CD4-positive, alpha-beta T cell (primary cell): Measurements from ENCODE around the gene SH3D19. TPM values are rescaled to one million over a fixed set of nuclear protein-coding genes. Genes with fewer than 3 reads are reported as not detected.
"Not testable (repeated sequence)": the region's sequence is repeated elsewhere in the genome, so short reads cannot be mapped to it uniquely, and the experiment has no call there.

Experiments used
- ATAC-seq: fragments of 200-7000 bp; cut with Tn5 transposase; one replicate; pipeline ENCODE4 v1.10.0; 2022; ENCODE audit warnings: mild to moderate bottlenecking; ENCODE audit not compliant: poor library complexity
- CTCF ChIA-PET: fragments of 350-600 bp; sonication (Branson Sonifier 250); formaldehyde crosslinking; loops from one replicate; lab custom pipeline; 2021; ENCODE audit warnings: antibody characterized with exemption, inconsistent platforms; lab: Charles Lee
- POLR2A ChIA-PET: fragments of 350-600 bp; sonication (Branson Sonifier 250); formaldehyde crosslinking; loops from one replicate; lab custom pipeline; 2021; ENCODE audit warnings: antibody characterized with exemption, inconsistent platforms; lab: Charles Lee
- DNase-seq, 14 experiments: peaks; one replicate each; pipeline ENCODE4 v3.0.0-alpha.2; 2013 to 2020; ENCODE audit warnings: mixed read lengths in 2 of 14
- H3K27ac ChIP-seq, 2 donors: one replicate each; pipeline versions ENCODE4 v1.5.1 to v1.7.0; 2013; ENCODE audit warnings: low read length in 2 of 2, low read depth in 1 of 2, mild to moderate bottlenecking in 1 of 2
- H3K27me3 ChIP-seq, 2 experiments: 1 replicate in 1 of 2; 2 replicates in 1 of 2; pipeline versions ENCODE4 v1.6.1 to v1.7.0; 2013; ENCODE audit warnings: low read length in 2 of 2, control low read depth in 1 of 2, mild to moderate bottlenecking in 1 of 2, moderate library complexity in 1 of 2; ENCODE audit not compliant: insufficient read depth in 2 of 2, control insufficient read depth in 1 of 2
- H3K36me3 ChIP-seq: one replicate; pipeline ENCODE4 v1.6.1; 2013; ENCODE audit warnings: low read length, control low read depth; ENCODE audit not compliant: insufficient read depth
- H3K4me1 ChIP-seq: one replicate; pipeline ENCODE4 v1.6.1; 2013; ENCODE audit warnings: low read length, control low read depth; ENCODE audit not compliant: insufficient read depth
- H3K4me3 ChIP-seq: one replicate; pipeline ENCODE4 v1.5.1; 2013; ENCODE audit warnings: mild to moderate bottlenecking, low read length, moderate library complexity
- H3K9me3 ChIP-seq, 2 experiments: 1 replicate in 1 of 2; 2 replicates in 1 of 2; pipeline versions ENCODE4 v1.6.1 to v1.7.0; 2013; ENCODE audit warnings: low read length in 2 of 2, mild to moderate bottlenecking in 2 of 2, control low read depth in 1 of 2, moderate library complexity in 1 of 2; ENCODE audit not compliant: control insufficient read depth in 1 of 2, insufficient read depth in 1 of 2
- H3K27ac Mint-ChIP-seq: one replicate; pipeline ENCODE4 v1.8.0; 2020; ENCODE audit warnings: mixed read lengths
- H3K27me3 Mint-ChIP-seq: one replicate; pipeline ENCODE4 v1.8.0; 2021; ENCODE audit warnings: mixed read lengths
- H3K36me3 Mint-ChIP-seq: one replicate; pipeline ENCODE4 v1.8.0; 2021; ENCODE audit warnings: low read depth, mixed read lengths
- H3K4me1 Mint-ChIP-seq: one replicate; pipeline ENCODE4 v1.8.0; 2021; ENCODE audit warnings: low read depth, mixed read lengths
- H3K4me3 Mint-ChIP-seq: one replicate; pipeline ENCODE4 v1.8.0; 2020; ENCODE audit warnings: mild to moderate bottlenecking, mixed read lengths
- H3K9me3 Mint-ChIP-seq: one replicate; pipeline ENCODE4 v1.8.0; 2020; ENCODE audit warnings: mixed read lengths
- intact Hi-C, 2 experiments: fragments of 100-400 bp; cut with DNase I in 1 of 2; cut with micrococcal nuclease in 1 of 2; formaldehyde crosslinking; loops; one replicate each; pipeline versions ENCODE4 v1.15.1 to v1.9.0; 2023 to 2025; cut with DNase I, micrococcal nuclease
- total RNA-seq, 174 experiments: library from RNA in 2 of 174; stranded (reverse) in 2 of 174; gene quantifications; one replicate each; pipeline ENCODE4 v1.2.3 and lab custom pipeline; 2021 to 2026
- TF ChIP-seq, protein P1 (sequence below): fragments of 200-600 bp; IDR thresholded peaks from one replicate; pipeline ENCODE4 v1.8.0; 2022; ENCODE audit warnings: antibody characterized with exemption, mild to moderate bottlenecking

Gene SH3D19
- total RNA-seq, 2 experiments from 2014 or later = 0.27 TPM; not detected in 1

DNA sequence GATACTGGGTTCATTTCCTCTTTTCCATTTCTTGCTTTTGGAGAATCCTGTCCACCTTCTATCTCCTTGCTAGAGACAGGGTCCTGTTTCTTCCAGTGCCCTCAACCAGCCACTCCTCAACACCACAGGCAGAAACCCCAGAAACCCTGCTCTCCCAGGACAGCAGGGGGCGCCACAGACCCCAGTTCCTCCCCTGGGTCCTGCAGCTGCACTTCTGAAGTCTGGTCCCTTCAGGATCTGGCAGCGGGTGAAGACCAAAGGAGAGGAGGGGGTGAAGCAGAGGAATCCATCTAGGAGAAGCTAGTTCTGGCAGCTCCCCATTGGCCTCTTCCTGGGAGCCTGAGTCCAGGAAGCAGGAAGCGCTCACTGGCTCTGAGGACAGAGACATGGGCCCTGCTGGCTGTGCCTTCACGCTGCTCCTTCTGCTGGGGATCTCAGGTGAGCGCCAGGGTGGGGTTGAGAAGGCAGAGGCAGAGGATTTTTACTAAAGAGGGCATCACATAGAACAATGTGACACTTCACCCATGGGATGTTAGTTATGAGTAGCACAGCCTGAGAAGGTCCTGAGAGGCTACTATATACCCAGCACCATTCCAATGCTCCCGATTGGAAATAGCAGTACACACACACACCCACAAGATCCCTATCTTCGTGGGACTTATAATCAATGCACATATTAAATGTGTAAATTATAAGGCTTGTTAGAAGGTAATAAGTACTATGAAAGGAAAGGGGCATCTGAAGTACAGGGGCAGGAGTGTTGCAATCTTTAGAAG is 48.4 kb downstream of the SH3D19 start, which contains the start of gene PRSS48:
Gene PRSS48, plus strand, starts transcription at position 375 of the 776 bp plus-strand sequence. Its CDS starts 12 bp downstream, at position 387.
- Histone ChIP-seq H3K27ac (no peak within 1 kb of the TSS), H3K4me3 (no peak within 1 kb of the TSS), H3K9me3 (no peaks in the 10 kb centered on the region), H3K36me3 (no peaks in the 10 kb centered on the region), H3K4me1 (no peaks in the 10 kb centered on the region), H3K27me3 (no peaks in the 10 kb centered on the region)
- Mint-ChIP-seq H3K9me3 (no peaks in the 10 kb centered on the region), H3K27ac (no peak within 1 kb of the TSS), H3K27me3 (peaks cover 23% of the 10 kb centered on the region), H3K36me3 (no peaks in the 10 kb centered on the region), H3K4me3 (no peak within 1 kb of the TSS), H3K4me1 (no peaks in the 10 kb centered on the region)
- DNase-seq (peak in 13 of 14 experiments; percentile 2 to 45 (median 10)), ATAC-seq (no peak)
- ChIA-PET POLR2A (no interaction called here), CTCF (no interaction called here)
- intact Hi-C loops = no loop called here
- TF ChIP-seq, protein P1, sequence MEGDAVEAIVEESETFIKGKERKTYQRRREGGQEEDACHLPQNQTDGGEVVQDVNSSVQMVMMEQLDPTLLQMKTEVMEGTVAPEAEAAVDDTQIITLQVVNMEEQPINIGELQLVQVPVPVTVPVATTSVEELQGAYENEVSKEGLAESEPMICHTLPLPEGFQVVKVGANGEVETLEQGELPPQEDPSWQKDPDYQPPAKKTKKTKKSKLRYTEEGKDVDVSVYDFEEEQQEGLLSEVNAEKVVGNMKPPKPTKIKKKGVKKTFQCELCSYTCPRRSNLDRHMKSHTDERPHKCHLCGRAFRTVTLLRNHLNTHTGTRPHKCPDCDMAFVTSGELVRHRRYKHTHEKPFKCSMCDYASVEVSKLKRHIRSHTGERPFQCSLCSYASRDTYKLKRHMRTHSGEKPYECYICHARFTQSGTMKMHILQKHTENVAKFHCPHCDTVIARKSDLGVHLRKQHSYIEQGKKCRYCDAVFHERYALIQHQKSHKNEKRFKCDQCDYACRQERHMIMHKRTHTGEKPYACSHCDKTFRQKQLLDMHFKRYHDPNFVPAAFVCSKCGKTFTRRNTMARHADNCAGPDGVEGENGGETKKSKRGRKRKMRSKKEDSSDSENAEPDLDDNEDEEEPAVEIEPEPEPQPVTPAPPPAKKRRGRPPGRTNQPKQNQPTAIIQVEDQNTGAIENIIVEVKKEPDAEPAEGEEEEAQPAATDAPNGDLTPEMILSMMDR = no peak

GRCh38 chr4:151268905-151269304 is 56.5 kb downstream of the SH3D19 start:
- H3K27ac Mint-ChIP-seq, DNase-seq, H3K4me3 Mint-ChIP-seq, ATAC-seq, H3K9me3 Mint-ChIP-seq, POLR2A ChIA-PET, H3K27ac ChIP-seq, H3K4me3 ChIP-seq, H3K27me3 Mint-ChIP-seq, H3K27me3 ChIP-seq, intact Hi-C loops, H3K36me3 ChIP-seq, H3K4me1 Mint-ChIP-seq, H3K9me3 ChIP-seq, H3K4me1 ChIP-seq, CTCF ChIA-PET, H3K36me3 Mint-ChIP-seq: not testable (repeated sequence)

DNA sequence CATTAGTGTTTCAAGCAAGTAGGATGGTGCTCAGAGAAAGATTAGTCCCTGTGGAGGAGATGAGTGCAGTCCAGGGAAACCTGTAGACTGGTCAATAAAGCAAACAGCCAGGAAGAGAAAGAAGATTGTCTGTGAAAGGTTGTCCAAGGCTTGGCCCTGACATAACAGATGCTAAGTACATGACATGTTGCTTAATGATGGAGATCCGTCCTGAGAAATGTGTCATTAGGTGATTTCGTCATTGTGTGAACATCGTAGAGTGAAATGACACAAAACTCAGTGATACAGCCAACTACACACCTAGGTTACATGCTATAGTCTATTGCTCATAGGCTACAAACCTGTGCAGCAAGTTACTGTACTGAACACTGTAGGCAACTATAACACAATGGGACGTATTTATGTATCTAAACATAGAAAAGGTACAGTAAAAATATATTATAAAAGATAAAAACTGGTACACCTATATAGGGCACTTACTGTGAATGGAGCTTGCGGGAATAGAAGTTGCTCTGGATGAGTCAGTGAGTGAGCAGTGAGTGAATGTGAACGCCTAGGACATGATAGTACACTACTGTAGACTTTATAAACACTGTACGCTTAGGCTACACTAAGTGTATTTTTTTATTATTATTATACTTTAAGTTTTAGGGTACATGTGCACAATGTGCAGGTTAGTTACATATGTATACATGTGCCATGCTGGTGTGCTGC is 57.4 kb downstream of the SH3D19 start:
- Histone ChIP-seq H3K9me3 (peaks cover 0 to 5% of the 10 kb centered on the region in 2 experiments), H3K27me3 (no peaks in the 10 kb centered on the region), H3K27ac (no peak overlapping the region), H3K4me1 (no peaks in the 10 kb centered on the region), H3K4me3 (no peak overlapping the region), H3K36me3 (no peaks in the 10 kb centered on the region)
- H3K4me3 Mint-ChIP-seq = no peak overlapping the region
- ChIA-PET POLR2A (interaction anchor here (0.6 kb wide), 1 partner anchor 954 kb away, joined by 4 read pairs; no protein-coding TSS in a partner anchor), CTCF (no interaction called here)
- H3K4me1 Mint-ChIP-seq = no peaks in the 10 kb centered on the region
- H3K27ac Mint-ChIP-seq = no peak overlapping the region
- TF ChIP-seq, protein P1 = no peak
- H3K36me3 Mint-ChIP-seq = no peaks in the 10 kb centered on the region
- no peaks in the 10 kb centered on the region for H3K9me3 Mint-ChIP-seq
- DNase-seq (no peak), ATAC-seq (no peak)
- intact Hi-C loops = no loop called here
- peaks cover 3% of the 10 kb centered on the region for H3K27me3 Mint-ChIP-seq
